ENCODE measurements around the gene EXT2. TPM values are rescaled to one million over a fixed set of nuclear protein-coding genes. Genes with fewer than 3 reads are reported as not detected.

EXT2 gene
- 10 to 100 TPM; 30.4 to 37.8 (median 35.3) TPM for total RNA-seq

DNA sequence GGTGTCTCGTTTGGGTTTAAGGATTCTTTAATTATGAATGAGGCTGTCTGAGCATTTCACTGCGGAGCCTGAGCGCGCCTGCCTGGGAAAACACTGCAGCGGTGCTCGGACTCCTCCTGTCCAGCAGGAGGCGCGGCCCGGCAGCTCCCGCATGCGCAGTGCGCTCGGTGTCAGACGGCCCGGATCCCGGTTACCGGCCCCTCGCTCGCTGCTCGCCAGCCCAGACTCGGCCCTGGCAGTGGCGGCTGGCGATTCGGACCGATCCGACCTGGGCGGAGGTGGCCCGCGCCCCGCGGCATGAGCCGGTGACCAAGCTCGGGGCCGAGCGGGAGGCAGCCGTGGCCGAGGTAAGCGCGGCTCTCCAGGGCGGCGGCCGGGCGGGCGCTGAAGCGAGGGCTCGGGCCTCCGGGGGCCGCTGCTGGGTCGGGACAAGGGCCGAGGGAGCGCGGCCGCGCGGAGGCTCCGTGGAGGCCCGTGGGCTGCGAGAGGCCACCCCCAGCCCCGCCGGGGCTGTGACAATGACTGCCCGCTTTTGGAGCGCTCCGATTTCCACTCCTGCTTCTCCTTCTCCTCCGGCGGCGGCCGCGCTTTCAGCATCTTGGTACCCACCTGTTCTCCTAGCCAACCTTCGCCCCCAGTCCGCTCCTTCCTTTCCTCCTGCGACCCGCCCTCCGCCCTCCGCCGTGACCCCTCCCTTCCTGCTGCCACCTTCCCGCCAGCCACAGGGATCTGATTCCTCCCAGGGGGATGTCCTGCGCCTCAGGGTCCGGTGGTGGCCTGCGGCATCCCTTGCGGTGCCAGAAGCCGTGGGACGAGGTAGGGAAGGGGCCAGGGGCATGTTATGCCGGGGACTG lies at the start of gene EXT2:
EXT2 (plus strand) TSS at position 173 of the 854 bp plus-strand sequence. CDS start 12,035 bp downstream, outside the sequence.
- DNase-seq, result peak; percentile 83
- no peaks in the 10 kb centered on the region for H3K27me3 Mint-ChIP-seq (ENCODE audit: low read depth)
- H3K36me3 Mint-ChIP-seq (ENCODE audit: insufficient read depth), result peaks cover 5% of the 10 kb centered on the region
- peak within 1 kb of the TSS; percentile 86 for H3K4me3 Mint-ChIP-seq
- H3K4me1 Mint-ChIP-seq (ENCODE audit: low read depth), result peaks cover 30% of the 10 kb centered on the region
- no peaks in the 10 kb centered on the region for H3K9me3 Mint-ChIP-seq
- peak; percentile 95 to 96 for ATAC-seq

DNA sequence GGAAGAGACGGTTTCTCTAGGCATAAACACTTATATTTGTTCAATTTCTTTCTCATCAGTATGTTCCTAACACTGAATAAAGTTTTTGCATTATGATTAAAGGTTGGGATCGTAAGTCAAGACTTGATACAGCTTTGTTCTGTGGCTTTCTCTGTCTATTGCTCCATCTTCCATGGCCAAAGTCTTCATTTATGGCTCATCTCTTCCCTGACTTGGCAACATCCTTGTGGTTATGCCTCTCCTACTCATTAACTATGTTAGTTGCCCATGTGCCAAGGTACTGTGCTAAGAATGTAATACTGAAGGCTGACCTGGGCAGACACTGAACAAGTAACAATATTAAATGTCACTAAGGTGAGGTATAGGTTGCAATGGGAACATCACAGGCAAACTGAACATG lies 49.3 kb upstream of the EXT2 start:
- H3K4me1 Mint-ChIP-seq (ENCODE audit: low read depth), result no peaks in the 10 kb centered on the region
- H3K4me3 Mint-ChIP-seq, result no peak overlapping the region
- H3K9me3 Mint-ChIP-seq, result peaks cover 5% of the 10 kb centered on the region
- DNase-seq, result no peak
- no peak for ATAC-seq
- H3K36me3 Mint-ChIP-seq (ENCODE audit: insufficient read depth), result no peaks in the 10 kb centered on the region
- H3K27me3 Mint-ChIP-seq (ENCODE audit: low read depth), result peaks cover 3% of the 10 kb centered on the region

DNA sequence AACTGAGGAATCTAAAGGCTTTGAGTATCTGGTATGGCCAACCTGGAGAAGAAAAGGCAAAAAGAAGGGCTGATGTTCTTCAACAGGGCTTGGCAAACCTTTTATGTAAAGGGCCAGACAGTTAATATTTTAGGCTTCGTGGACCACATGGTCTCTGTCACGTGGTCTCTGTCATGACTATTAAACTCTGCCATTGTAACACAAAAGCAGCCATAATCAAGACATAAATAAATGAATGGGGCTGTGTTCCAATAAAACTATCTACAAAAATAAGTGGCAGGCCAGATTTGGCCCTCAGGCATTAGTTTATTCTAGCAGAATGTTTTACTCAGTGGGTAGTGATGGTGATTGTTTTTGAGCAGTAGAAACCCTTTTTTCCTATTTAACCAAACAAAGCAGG lies 48.2 kb upstream of the EXT2 start:
- Mint-ChIP-seq H3K9me3 (no peaks in the 10 kb centered on the region), H3K4me3 (no peak overlapping the region), H3K27me3 (ENCODE audit: low read depth) (peaks cover 3% of the 10 kb centered on the region), H3K36me3 (ENCODE audit: insufficient read depth) (no peaks in the 10 kb centered on the region), H3K4me1 (ENCODE audit: low read depth) (no peaks in the 10 kb centered on the region)
- ATAC-seq (no peak), DNase-seq (no peak)

DNA sequence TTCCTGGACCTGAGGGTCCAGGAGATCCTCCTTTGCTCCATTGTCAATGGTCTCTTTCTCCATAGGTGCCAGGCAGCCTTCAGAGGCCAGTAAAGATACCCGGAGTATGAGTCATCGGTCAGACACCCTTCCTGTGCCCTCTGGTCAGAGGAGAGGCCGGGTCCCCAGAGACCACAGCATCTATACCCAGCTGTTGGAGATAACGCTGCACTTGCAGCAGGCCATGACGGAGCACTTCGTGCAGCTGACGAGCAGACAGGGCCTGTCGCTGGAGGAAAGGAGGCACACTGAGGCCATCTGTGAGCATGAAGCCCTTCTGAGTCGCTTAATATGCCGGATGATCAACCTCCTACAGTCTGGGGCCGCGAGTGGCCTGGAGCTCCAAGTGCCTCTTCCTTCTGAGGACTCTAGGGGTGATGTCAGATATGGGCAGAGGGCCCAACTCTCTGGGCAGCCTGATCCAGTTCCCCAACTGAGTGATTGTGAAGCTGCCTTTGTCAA lies 47.5 kb upstream of the EXT2 start, which contains the start of gene ACCSL:
ACCSL (plus strand) TSS at position 51 of the 501 bp plus-strand sequence; CDS start at position 107, 56 bp downstream.
- Mint-ChIP-seq H3K36me3 (ENCODE audit: insufficient read depth) (no peaks in the 10 kb centered on the region), H3K4me1 (ENCODE audit: low read depth) (no peaks in the 10 kb centered on the region), H3K27me3 (ENCODE audit: low read depth) (peaks cover 3% of the 10 kb centered on the region), H3K4me3 (no peak within 1 kb of the TSS), H3K9me3 (no peaks in the 10 kb centered on the region)
- DNase-seq, result no peak
- no peak for ATAC-seq

DNA sequence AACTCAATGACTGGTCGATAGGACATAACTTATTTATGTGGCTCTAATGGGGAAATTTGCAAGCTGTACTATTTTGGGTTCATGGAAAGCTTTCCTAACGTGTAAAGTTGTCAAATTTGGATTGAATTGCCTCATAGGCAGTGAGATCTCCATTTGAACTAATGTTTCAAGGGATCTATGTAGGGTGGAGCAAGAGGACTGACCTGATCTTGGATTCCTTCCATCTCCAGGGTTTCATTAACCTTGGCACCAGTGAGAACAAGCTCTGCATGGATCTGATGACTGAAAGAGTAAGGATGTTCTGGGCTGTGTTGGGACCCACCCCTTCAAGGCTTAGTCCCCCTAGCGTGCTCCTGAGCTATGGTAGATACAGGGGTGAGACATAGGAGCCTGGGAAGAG lies 45.6 kb upstream of the EXT2 start:
- Mint-ChIP-seq H3K27me3 (ENCODE audit: low read depth) (peaks cover 3% of the 10 kb centered on the region), H3K9me3 (no peaks in the 10 kb centered on the region), H3K36me3 (ENCODE audit: insufficient read depth) (no peaks in the 10 kb centered on the region), H3K4me1 (ENCODE audit: low read depth) (no peaks in the 10 kb centered on the region), H3K4me3 (no peak overlapping the region)
- ATAC-seq (no peak), DNase-seq (no peak)

DNA sequence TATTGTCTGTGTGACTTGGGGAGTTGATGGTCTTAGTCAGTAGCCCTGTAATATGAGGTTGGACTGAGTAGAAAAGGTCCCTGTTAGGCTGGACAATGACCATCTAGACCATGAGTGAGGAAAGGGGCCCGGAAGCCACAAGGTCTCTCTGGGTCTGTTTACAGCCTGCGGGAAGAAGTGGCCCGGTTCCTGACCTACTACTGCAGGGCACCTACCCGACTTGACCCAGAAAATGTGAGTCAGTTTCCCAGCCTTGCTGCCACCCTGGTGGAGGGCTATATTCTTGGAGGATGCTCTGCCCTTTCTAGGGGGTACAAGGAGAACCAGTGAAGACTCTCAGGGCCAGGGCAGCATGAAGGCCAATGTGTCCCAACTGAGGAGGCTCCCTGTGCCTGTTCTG lies 44.3 kb upstream of the EXT2 start:
- Mint-ChIP-seq H3K36me3 (ENCODE audit: insufficient read depth) (no peaks in the 10 kb centered on the region), H3K4me1 (ENCODE audit: low read depth) (no peaks in the 10 kb centered on the region), H3K4me3 (no peak overlapping the region), H3K27me3 (ENCODE audit: low read depth) (peaks cover 3% of the 10 kb centered on the region), H3K9me3 (no peaks in the 10 kb centered on the region)
- no peak for DNase-seq
- ATAC-seq, result no peak

DNA sequence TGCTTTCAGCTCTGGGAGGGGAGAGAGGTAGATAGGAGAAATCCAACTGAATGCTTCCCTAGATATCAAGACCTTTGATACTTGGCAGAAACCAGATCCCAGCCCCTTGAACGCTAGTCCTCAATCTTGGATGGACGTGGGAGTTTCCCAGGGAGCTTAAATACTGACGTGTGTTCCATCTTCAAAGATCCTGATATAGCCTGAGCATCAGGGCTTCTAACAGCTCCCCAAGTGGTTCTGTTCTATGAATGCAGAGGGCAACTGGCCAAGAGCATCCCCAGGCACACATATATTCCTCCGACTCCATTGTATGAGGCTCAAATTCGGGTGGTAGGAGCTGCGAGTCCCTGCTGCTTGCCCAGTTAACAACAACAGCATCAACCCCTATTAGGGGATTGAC lies 38.1 kb upstream of the EXT2 start:
- DNase-seq, result no peak
- ATAC-seq, result no peak
- H3K4me3 Mint-ChIP-seq, result no peak overlapping the region
- no peaks in the 10 kb centered on the region for H3K27me3 Mint-ChIP-seq (ENCODE audit: low read depth)
- H3K9me3 Mint-ChIP-seq, result no peaks in the 10 kb centered on the region
- no peaks in the 10 kb centered on the region for H3K36me3 Mint-ChIP-seq (ENCODE audit: insufficient read depth)
- H3K4me1 Mint-ChIP-seq (ENCODE audit: low read depth), result no peaks in the 10 kb centered on the region

DNA sequence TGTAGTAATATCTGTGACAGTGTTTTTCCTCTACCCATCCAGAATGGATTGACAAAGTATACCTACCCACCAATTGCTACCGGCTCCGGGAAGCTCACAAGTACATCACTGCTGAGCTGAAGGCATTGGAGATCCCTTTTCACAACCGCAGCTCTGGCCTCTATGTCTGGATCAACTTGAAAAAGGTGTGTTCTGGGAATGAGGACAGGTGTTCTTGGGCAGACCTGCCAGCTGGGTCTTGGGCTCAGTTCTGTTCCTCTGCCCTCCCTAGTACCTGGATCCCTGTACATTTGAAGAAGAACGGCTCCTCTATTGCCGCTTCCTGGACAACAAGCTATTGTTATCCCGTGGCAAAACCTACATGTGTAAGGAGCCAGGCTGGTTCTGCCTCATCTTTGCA lies 37.2 kb upstream of the EXT2 start:
- Mint-ChIP-seq H3K4me3 (no peak overlapping the region), H3K4me1 (ENCODE audit: low read depth) (no peaks in the 10 kb centered on the region), H3K36me3 (ENCODE audit: insufficient read depth) (no peaks in the 10 kb centered on the region), H3K27me3 (ENCODE audit: low read depth) (no peaks in the 10 kb centered on the region), H3K9me3 (no peaks in the 10 kb centered on the region)
- DNase-seq, result no peak
- ATAC-seq, result no peak

DNA sequence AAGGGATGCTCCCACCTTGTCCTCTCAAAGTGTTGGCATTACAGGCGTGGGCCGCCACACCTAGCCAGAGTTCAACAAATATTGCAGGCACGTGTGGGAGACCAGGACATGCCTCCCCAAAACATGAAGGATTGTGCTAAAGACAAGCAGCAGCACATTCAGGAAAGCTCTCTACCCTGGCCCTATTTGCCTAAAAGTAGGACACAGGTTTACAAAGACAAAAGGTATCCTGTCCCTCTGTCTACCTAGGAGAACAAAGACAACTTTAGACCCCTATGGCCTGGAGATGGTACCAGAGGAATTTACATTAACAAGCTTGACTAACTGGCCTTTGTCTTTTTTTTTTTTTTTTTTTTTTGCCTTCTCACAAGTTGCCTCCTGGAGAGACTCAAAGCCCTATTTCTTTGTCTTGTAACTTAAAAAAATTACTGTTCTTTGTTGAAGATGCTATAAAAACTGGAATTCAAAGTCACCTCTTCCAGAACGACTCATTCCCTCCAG lies 30.3 kb upstream of the EXT2 start:
- no peak for ATAC-seq
- Mint-ChIP-seq H3K9me3 (no peaks in the 10 kb centered on the region), H3K36me3 (ENCODE audit: insufficient read depth) (no peaks in the 10 kb centered on the region), H3K27me3 (ENCODE audit: low read depth) (no peaks in the 10 kb centered on the region), H3K4me3 (peak overlapping the region; percentile 85), H3K4me1 (ENCODE audit: low read depth) (peaks cover 26% of the 10 kb centered on the region)
- DNase-seq, result no peak

DNA sequence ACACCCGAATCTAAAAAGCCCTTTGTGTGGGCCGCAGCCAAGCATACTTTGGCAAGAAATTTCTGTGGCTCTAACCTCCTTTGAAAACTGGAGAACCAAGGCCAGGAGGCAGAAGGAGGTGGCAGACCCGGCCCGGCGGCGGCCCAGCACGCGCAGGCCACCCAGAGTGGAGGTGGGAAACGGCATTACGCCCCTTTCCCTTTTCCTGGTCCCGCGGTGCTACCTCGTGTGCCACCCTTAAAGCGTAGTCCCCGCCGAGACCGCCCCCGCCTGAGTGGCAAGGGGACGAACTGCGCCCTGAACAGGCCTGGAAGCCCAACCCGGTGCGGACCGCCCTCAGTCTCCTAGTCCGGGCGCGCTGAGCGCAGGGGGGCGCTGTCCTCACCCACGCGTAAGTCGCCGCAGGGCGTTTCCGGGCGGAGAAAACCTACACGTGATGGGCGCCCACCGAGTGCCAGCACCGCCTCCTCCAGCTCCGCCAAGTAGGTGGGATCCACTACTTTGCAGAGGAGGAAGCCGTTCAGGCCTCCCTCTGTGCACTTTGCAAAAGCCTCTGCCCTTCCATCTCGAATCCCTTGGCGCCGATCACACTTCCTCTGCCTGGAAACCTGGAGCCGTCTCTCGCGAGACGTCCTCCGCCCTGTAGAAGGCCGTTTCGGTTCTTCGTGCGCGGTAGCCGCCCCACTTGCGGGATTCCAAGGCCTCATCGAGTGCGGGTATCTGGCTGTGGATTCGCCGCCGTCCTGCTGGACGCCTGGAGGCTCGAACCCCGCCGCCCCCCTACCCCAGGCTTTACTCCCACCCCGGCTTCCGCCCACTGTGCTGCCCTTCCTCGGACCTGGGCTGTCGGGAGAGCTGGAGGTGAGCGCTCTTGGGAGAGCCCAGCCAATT lies 29.4 kb upstream of the EXT2 start, which contains the start of gene ACCS:
ACCS (plus strand) TSS at position 430 of the 891 bp plus-strand sequence. CDS start 1,358 bp downstream, outside the sequence.
- no peaks in the 10 kb centered on the region for H3K9me3 Mint-ChIP-seq
- H3K4me1 Mint-ChIP-seq (ENCODE audit: low read depth), result peaks cover 26% of the 10 kb centered on the region
- H3K4me3 Mint-ChIP-seq, result peak within 1 kb of the TSS; percentile 85
- ATAC-seq (peak; percentile 92 to 94), DNase-seq (peak; percentile 76)
- H3K36me3 Mint-ChIP-seq (ENCODE audit: insufficient read depth), result no peaks in the 10 kb centered on the region
- no peaks in the 10 kb centered on the region for H3K27me3 Mint-ChIP-seq (ENCODE audit: low read depth)

DNA sequence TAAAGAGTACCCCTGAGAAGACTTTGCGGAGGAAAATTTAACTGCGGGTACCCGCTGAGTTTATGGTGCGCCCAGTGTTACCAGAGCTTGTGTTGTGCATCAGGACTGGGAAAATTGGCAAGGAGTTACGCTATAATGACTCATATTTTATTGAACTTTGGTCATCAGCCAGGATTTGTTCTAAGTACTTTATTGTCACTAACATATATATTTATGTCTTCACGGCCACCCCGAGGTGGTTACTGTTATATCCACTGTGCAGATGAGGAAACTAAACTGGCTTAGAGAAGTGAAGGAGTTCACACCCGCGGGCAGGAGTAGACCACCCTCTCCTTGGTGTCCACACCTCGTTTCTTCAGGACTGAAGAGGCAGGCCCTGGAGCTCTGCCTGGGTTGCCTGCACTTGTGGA lies 28.7 kb upstream of the EXT2 start:
- ATAC-seq (no peak), DNase-seq (no peak)
- H3K4me3 Mint-ChIP-seq, result peak overlapping the region; percentile 85
- no peaks in the 10 kb centered on the region for H3K36me3 Mint-ChIP-seq (ENCODE audit: insufficient read depth)
- no peaks in the 10 kb centered on the region for H3K27me3 Mint-ChIP-seq (ENCODE audit: low read depth)
- H3K4me1 Mint-ChIP-seq (ENCODE audit: low read depth), result peaks cover 26% of the 10 kb centered on the region
- H3K9me3 Mint-ChIP-seq, result no peaks in the 10 kb centered on the region

DNA sequence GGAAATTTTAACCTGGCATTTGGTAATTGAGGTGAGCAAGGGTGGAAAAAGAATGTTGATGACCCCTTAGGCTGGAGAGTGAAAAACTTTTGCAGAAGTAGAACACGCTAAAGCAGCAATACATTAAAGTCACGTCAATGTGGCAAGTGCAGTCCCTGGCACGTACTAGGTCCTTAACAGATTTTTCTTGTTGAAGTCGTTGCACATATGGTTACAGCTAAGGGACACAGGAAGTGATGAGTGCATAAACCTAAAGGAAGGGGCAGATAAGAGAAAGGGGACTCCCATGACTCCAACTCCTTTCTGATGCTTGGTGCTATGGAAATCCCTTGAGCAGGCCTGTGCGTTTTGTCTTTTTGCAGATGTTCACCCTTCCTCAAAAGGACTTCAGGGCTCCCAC lies 28.2 kb upstream of the EXT2 start:
- H3K4me3 Mint-ChIP-seq, result peak overlapping the region; percentile 85
- H3K36me3 Mint-ChIP-seq (ENCODE audit: insufficient read depth), result no peaks in the 10 kb centered on the region
- no peak for DNase-seq
- peaks cover 26% of the 10 kb centered on the region for H3K4me1 Mint-ChIP-seq (ENCODE audit: low read depth)
- H3K9me3 Mint-ChIP-seq, result no peaks in the 10 kb centered on the region
- ATAC-seq, result no peak
- H3K27me3 Mint-ChIP-seq (ENCODE audit: low read depth), result no peaks in the 10 kb centered on the region

DNA sequence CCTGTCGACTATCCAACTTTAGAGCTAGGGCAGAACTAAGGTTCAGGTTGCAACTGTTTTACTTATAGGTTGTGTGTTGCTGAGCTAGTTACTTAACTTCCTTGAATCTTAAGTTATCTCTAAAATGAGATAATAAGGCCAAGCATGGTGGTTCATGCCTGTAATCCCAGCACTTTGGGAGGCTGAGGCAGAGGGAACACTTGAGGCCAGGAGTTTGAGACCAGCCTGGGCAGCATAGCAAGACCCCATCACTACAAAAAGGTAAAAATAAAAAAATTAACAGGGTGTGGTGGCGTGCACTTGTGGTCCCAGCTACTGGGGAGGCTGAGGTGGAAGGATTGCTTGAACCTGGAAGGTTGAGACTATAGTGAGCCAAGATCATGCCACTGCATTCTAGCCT lies 27.3 kb upstream of the EXT2 start:
- DNase-seq (no peak), ATAC-seq (no peak)
- no peaks in the 10 kb centered on the region for H3K9me3 Mint-ChIP-seq
- H3K27me3 Mint-ChIP-seq (ENCODE audit: low read depth), result no peaks in the 10 kb centered on the region
- H3K4me1 Mint-ChIP-seq (ENCODE audit: low read depth), result peaks cover 26% of the 10 kb centered on the region
- no peak overlapping the region for H3K4me3 Mint-ChIP-seq
- no peaks in the 10 kb centered on the region for H3K36me3 Mint-ChIP-seq (ENCODE audit: insufficient read depth)

DNA sequence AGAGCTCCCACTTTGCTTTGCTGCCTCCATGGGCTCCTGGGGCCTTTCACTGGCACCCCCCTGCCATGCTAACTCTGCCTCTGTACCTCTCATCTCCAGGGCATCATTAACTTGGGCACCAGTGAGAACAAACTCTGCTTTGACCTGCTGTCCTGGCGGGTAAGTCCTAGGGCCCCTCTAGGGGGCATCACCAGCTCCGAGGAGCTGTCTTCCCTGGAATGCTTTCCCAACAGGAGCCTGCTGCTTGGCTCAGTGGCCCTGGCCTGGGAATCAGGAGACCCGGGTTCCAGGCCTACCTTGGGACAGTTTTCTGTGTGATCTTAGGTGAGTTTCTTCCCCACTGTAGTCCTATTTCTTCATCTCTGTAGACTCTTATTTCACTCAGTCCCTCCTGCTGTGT lies 24.3 kb upstream of the EXT2 start:
- DNase-seq, result no peak
- Mint-ChIP-seq H3K9me3 (no peaks in the 10 kb centered on the region), H3K4me1 (ENCODE audit: low read depth) (peaks cover 13% of the 10 kb centered on the region), H3K4me3 (no peak overlapping the region), H3K27me3 (ENCODE audit: low read depth) (no peaks in the 10 kb centered on the region), H3K36me3 (ENCODE audit: insufficient read depth) (peaks cover 5% of the 10 kb centered on the region)
- ATAC-seq, result no peak
